Uterus (tissue), 2 donors: ENCODE results near the gene MSMP.

Experiments used
- CTCF ChIP-seq, 4 experiments: fragments of 200-600 bp in 2 of 4; fragments of 450-650 bp in 2 of 4; sonication (generic) in 2 of 4; IDR thresholded peaks; one replicate each; pipeline ENCODE4 v1.5.1; 2016 to 2019; ENCODE audit warnings: antibody characterized with exemption in 4 of 4, mild to moderate bottlenecking in 2 of 4, moderate library complexity in 1 of 4
- POLR2A ChIP-seq, 2 donors: fragments of 450-650 bp; IDR thresholded peaks; one replicate each; pipeline ENCODE4 v1.6.1; 2016; ENCODE audit warnings: antibody characterized with exemption in 2 of 2, mild to moderate bottlenecking in 1 of 2, moderate library complexity in 1 of 2

GRCh38 chr9:35771534-35771933, 17.5 kb upstream of the MSMP start:
- TF ChIP-seq CTCF (IDR thresholded peaks at IDR 0.05), result no peak
- no peak for TF ChIP-seq POLR2A (IDR thresholded peaks at IDR 0.05)
